Mesothelial cell of epicardium (in vitro differentiated cells): ENCODE results near the gene NAA38. TPM values are rescaled to one million over a fixed set of nuclear protein-coding genes. Genes with fewer than 3 reads are reported as not detected.

Source experiments
- DNase-seq, 2 experiments: peaks; one replicate each; pipeline ENCODE4 v3.0.0; 2021; ENCODE audit warnings: low spot score in 2 of 2; ENCODE audit not compliant: unreplicated experiment in 2 of 2
- H3K27ac Mint-ChIP-seq: 2 replicates; pipeline ENCODE4 v1.8.0; 2021; ENCODE audit warnings: mixed read lengths
- H3K27me3 Mint-ChIP-seq: 2 replicates; pipeline ENCODE4 v1.8.0; 2021; ENCODE audit warnings: low read depth, mixed read lengths
- H3K36me3 Mint-ChIP-seq: 2 replicates; pipeline ENCODE4 v1.8.0; 2021; ENCODE audit warnings: mixed read lengths
- H3K4me1 Mint-ChIP-seq: 2 replicates; pipeline ENCODE4 v1.8.0; 2021; ENCODE audit warnings: mixed read lengths
- H3K4me3 Mint-ChIP-seq: 2 replicates; pipeline ENCODE4 v1.8.0; 2021; ENCODE audit warnings: mild to moderate bottlenecking, moderate library complexity, mixed read lengths
- H3K9me3 Mint-ChIP-seq: 2 replicates; pipeline ENCODE4 v1.8.0; 2021; ENCODE audit warnings: mixed read lengths
- CTCF ChIP-seq: fragments of 200-600 bp; sonication (generic); IDR thresholded peaks from one replicate; pipeline ENCODE4 v1.5.0; 2021; ENCODE audit warnings: antibody characterized with exemption; ENCODE audit not compliant: unreplicated experiment
- total RNA-seq: library from RNA; stranded (reverse); gene quantifications from 3 replicates; pipeline ENCODE4 v1.2.1, GENCODE V29; 2021

The NAA38 gene
- total RNA-seq, 1 donor from 2014 or later = 67.2 TPM

GRCh38 chr17:7894226-7894625 is 36.9 kb upstream of the NAA38 start:
- H3K27me3 Mint-ChIP-seq = no peaks in the 10 kb centered on the region
- no peak overlapping the region for H3K4me3 Mint-ChIP-seq
- no peaks in the 10 kb centered on the region for H3K9me3 Mint-ChIP-seq
- TF ChIP-seq CTCF = no peak
- no peak for DNase-seq
- peaks cover 51% of the 10 kb centered on the region for H3K36me3 Mint-ChIP-seq
- no peaks in the 10 kb centered on the region for H3K4me1 Mint-ChIP-seq
- H3K27ac Mint-ChIP-seq = no peak overlapping the region

DNA sequence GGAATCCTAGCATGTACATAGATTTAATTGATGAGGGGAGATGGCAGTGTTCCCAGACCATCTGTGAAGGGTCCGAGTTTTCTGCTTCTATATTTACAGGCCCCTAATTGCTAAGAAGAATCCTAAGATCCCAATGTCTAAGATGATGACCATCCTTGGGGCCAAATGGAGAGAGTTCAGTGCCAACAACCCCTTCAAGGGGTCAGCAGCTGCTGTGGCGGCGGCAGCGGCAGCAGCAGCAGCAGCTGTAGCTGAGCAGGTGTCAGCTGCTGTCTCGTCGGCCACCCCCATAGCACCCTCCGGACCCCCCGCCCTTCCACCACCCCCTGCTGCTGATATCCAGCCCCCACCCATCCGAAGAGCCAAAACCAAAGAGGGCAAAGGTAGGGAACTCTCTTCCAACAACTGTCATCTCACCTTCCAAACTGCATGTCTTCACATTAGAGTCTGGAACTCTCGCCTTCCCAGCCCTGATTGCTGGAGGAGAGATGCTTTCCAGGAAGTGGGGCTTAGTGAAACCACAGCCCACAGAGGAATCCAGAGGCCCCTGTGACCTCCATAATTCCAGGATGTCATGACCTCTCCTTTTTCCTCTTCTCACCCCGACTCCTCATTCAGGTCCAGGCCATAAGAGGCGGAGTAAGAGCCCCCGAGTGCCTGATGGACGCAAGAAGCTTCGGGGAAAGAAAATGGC is 36.0 kb upstream of the NAA38 start:
- Mint-ChIP-seq H3K36me3 (peaks cover 49% of the 10 kb centered on the region), H3K9me3 (no peaks in the 10 kb centered on the region), H3K4me1 (no peaks in the 10 kb centered on the region), H3K4me3 (no peak overlapping the region), H3K27ac (no peak overlapping the region), H3K27me3 (no peaks in the 10 kb centered on the region)
- DNase-seq = no peak
- TF ChIP-seq CTCF = no peak

DNA sequence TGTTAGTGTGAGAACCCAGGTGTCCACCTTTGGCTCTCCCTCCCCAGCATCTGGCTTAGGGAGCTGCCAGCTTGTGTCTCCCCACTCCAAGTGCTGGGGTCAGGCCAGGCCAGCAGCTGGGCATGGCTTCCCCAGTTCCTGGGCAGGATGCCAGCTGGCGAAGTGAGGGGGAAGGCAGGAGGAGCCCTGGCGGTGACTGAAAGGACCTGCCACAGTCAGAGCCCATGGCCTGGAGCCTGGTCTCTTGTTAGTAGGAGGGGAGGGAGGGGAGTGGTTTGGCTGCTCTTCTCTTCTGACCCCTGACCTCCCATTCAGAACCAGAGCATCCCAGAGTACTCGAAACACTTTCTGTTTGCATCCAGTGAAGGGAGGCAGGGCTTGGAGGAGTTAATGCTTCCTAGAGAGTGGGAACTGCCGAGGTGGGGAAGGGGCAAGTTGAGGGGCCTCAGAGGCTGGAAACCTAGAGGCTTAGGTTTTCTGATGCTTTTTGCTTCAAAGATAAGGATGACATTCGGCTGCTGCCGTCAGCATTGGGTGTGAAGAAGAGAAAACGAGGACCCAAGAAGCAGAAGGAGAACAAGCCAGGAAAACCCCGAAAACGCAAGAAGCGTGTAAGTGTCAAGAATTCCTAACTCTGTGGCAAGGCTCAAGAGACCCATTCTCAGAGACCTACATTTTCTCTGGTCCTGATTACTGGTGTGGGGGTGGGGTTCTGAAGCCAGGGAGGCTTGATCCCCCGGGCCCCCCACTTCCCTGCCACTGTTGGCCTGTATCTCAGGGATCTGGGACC is 32.0 kb upstream of the NAA38 start:
- peak; percentile 72 to 77 for DNase-seq
- Mint-ChIP-seq H3K27me3 (no peaks in the 10 kb centered on the region), H3K27ac (no peak overlapping the region), H3K9me3 (no peaks in the 10 kb centered on the region), H3K4me1 (peaks cover 6% of the 10 kb centered on the region), H3K36me3 (peaks cover 21% of the 10 kb centered on the region), H3K4me3 (no peak overlapping the region)
- no peak for TF ChIP-seq CTCF

DNA sequence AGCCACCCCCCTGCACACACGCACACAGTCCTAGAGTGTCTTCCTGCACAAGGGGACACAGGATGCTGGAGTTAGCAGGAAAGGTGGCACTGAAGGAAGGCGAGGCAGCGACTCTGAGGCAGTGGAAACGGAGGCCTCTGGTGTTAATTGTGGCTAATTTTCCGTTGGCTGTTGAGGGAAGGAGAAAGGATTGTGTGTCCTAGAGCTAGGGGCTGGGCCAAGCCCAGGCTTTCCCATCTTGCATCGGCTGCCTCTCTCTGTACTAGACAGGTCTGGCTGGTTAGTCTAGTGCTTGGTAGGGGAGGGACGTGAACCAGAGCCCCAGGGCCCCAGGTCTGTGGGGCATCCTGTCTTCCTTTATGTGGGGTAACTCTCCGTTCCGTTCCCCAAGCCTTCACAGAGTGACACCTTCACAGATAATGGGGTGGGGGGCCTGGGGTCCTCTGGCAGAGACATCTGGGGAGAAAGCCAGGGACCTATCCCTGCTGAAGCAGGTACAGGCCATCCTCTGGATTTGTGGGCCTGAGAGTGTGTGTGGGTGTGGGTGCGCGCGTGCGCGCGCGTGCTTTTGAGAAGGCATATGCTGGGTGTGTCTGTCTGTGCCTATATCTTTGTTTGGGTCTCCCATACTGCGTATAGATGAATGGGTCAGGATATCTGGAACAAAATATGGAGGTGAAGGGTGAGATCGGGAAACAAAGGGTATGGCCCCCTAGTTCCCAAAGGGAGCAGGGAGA is 31.0 kb upstream of the NAA38 start, which contains the start of gene CHD3:
CHD3 (plus strand) TSS at position 606 of the 737 bp plus-strand sequence. CDS start 212 bp downstream, outside the sequence.
- DNase-seq = peak in 1 of 2 experiments; percentile 58
- no peak within 1 kb of the TSS for H3K4me3 Mint-ChIP-seq
- TF ChIP-seq CTCF = no peak
- H3K4me1 Mint-ChIP-seq = peaks cover 6% of the 10 kb centered on the region
- no peaks in the 10 kb centered on the region for H3K9me3 Mint-ChIP-seq
- H3K27ac Mint-ChIP-seq = no peak within 1 kb of the TSS
- peaks cover 11% of the 10 kb centered on the region for H3K36me3 Mint-ChIP-seq
- no peaks in the 10 kb centered on the region for H3K27me3 Mint-ChIP-seq

GRCh38 chr17:7887482-7888183 is 30.3 kb upstream of the NAA38 start:
- Mint-ChIP-seq H3K27ac (no peak overlapping the region), H3K9me3 (no peaks in the 10 kb centered on the region), H3K36me3 (peaks cover 11% of the 10 kb centered on the region), H3K4me3 (no peak overlapping the region), H3K27me3 (no peaks in the 10 kb centered on the region), H3K4me1 (peaks cover 6% of the 10 kb centered on the region)
- no peak for TF ChIP-seq CTCF
- peak; percentile 92 to 94 for DNase-seq
